HuH-7.5 (cell line): ENCODE data around the gene ZBED4.

Experiments used
- DNase-seq: peaks from one replicate; pipeline ENCODE4 v3.0.0; 2011; ENCODE audit warnings: low spot score

The ZBED4 gene

DNA sequence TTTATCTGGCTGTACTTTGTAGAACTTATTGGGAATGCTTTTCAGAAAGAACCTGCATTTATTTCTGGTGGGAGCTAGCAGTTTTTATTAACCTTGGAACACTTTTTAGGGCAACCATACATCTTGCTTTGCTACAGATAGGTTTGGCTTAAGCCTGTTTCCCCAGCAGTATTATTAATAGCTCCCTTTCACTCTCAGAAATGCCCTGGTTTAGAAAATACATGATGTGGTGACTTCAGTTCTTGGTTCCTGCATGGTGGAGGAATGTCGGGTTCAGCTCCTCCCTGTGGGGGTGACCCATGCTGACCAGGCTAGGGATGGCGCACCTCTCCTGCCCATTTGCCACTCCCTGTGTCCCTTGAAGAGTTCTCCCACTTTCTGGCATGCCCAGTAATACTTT lies 28.2 kb downstream of the ZBED4 start:
- no peak for DNase-seq

DNA sequence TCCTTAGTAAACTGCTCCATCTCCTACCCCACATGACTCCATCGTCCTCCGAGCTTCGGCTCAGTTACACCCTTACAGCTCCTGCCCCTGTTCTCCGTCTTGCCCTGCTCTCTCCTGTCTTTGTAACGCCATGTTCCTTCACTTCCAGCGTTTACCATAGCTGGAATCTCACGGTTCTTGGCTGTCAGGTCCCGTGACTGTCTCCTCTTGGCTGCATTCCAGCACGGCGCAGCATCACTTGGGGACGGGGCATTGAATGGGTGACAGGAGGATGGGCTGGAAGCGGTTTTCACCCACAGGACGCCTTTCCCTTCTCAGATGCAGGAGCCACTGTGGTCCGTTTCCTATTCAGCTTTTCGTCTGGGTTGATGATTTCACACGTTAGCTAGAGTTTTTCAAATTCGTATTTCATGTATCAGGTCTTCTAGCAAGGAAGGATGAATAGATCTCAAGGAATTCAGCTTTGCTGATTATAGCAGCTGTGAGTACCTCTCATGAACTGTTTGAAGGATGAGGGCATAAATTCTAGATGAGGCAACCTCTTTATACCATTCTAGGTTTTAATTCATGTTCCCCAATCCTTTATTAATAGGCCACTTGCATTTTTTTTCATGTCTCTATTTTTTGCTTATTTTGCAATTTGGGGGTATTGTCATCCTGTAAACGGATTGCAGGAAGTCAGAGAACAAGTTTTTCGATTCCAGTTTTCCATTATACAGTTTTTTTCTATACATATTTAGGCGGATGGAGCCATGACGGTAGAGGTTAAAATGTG lies 29.1 kb downstream of the ZBED4 start:
- DNase-seq = no peak

DNA sequence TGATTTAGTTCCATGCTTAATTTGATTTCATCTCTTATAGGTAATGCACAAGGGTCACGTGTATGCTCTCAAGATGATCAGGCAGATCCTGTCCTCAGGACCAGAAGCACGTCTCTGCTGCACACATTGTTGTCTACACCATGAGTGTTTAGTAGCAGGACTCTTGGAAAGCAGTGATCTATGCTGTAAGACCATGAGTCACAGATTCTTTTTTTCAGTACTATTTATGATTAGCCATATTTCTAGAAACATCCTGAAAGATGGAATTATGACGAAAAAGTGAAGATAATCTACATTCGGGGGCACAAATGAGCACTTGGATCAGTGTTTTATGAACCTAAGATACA lies 29.6 kb downstream of the ZBED4 start:
- DNase-seq = no peak

DNA sequence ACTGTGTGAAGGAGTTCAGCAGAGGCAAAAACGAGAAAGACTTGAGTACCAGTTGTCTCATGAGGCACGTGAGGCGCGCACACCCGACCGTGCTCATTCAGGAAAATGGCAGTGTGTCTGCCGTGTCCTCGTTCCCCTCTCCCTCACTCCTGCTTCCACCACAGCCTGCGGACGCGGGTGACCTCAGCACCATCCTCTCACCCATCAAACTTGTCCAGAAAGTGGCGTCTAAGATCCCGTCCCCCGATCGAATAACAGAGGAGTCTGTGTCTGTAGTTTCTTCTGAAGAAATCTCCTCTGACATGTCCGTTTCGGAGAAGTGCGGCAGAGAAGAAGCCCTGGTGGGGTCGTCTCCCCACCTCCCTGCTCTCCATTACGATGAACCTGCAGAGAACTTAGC lies 30.4 kb downstream of the ZBED4 start:
- DNase-seq = no peak

- no peak for DNase-seq
Measured at GRCh38 chr22:49884503-49885260, 31.0 kb downstream of the ZBED4 start.

GRCh38 chr22:49885281-49885680 lies 31.6 kb downstream of the ZBED4 start:
- DNase-seq = no peak

GRCh38 chr22:49885881-49886280 lies 32.2 kb downstream of the ZBED4 start:
- DNase-seq = no peak

- DNase-seq = no peak
Measured at GRCh38 chr22:49886346-49887063, 32.9 kb downstream of the ZBED4 start.

DNA sequence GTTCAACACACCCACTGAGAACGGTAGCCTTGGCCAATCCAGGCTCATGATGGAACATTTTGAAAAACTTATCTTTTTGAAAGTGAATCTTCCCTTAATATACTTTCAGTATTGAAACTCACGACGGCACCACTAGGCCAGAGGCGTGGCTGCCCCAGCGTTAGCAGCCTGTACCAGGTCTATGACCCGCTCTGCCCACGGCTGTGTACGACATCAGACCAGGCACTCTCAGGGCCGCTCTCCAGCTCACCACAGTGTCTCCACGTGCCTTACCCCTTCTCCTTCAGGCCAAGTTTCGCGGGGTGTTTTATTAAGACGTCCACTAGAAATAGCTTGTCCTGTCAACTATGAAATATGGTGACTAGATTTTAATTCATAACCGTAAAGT lies 33.4 kb downstream of the ZBED4 start:
- DNase-seq = no peak

DNA sequence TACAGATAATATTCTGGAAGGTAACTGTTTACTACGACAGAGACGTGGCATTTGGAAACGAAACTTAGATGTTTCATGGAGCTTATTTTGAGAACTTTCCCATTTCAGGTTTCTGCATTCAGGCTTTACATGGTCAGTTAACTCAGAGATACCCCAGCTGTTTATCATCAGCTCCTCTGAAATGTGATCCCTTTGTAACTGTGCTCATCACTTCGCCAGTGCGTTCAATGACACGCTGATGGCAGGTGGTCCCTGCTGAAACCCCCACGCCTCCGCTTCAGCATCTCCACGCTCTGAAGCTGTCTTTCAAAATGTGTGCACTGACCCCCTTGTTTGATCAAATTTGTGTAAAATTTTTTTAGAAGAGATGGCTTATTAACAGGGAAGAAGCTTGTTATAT lies 34.1 kb downstream of the ZBED4 start:
- no peak for DNase-seq

- no peak for DNase-seq
Measured at GRCh38 chr22:49889071-49889470, 35.4 kb downstream of the ZBED4 start.

- no peak for DNase-seq
Measured at GRCh38 chr22:49892226-49892899, 38.7 kb downstream of the ZBED4 start.

DNA sequence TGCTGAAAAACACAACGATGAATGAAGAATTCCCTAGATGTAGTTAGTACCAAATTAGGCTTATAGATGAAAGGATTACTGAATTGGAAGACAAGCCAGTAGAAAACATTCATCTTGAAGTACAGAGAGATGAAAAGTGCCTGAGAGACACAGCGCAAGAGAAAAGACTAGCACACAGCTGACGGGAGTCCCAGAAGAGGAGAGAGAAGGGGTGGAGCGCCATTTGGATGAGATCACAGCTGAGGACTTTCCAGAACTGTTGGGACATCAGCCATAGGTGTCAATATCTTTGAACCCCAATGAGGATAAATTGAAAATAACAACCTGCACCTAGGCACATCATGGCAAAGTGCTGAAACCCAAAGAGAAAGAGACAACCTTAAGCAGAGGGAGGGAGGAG lies 39.4 kb downstream of the ZBED4 start:
- DNase-seq = no peak

- DNase-seq = no peak
Measured at GRCh38 chr22:49894322-49895054, 40.8 kb downstream of the ZBED4 start.

DNA sequence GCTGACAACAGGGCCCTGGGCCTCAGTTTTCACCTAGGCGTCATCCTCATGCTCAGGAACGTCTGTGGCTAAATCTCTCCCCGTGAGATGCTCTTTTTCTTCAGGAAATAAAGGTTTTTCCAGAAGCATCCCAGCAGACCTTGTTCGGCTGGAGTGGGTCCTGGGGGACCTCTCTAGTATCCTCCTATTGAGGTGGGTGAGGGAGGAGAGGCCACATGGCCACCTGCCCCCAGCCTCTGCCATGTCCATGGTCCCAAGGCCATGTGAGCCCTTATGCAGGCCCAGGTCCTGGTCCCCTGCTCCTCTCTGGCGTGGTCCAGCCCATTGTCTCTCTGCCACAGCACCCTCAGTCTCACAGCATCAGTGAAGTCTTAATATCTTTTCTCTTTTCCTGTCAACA lies 42.6 kb downstream of the ZBED4 start:
- no peak for DNase-seq

DNA sequence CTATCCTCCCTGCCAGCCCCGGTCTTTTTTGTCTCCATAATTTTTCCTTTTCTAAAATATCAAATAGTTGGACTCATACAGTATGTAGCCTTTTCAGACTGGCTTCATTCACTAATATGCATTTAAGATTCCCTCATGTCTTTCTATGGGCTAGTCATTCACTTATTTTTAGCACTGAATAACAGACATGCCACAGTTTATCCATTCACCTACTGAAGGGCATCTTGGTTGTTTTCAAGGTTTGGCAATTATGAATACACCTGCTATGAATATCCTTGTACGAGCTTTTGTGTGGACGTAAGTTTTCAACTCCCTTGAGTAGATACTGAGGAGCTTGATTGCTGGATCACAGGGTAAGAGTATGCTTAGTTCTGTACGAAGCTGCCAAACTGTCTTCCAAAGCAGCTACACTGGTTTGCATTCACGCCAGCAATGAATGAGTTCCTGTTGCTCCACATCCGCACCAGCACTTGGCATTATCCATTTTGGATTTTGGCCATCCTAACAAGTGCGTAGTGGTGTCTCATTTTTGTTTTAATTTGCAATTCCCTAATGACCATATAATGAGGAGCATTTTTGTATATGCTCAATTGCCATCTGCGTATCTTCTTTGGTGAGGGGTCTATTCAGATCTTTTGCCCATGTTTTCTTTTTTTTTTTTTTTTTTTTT lies 43.5 kb downstream of the ZBED4 start:
- no peak for DNase-seq

GRCh38 chr22:49899530-49899929 lies 45.9 kb downstream of the ZBED4 start:
- DNase-seq = no peak

- DNase-seq = no peak
Measured at GRCh38 chr22:49900441-49901230, 47.0 kb downstream of the ZBED4 start.

DNA sequence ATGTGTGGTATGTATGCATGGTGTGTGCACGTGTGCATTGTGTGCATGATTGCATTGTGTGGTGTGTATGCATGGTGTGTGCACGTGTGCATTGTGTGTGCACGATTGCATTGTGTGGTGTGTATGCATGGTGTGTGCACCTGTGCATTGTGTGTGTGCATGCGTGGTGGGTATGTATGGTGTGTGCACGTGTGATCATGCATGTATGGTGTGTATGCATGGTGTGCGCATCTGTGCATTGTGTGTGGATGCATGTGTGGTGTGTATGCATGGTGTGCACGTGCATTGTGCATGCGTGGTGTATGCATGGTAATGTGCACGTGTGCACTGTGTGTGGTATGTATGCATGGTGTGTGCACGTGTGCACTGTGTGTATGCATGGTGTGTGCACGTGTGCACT lies 47.8 kb downstream of the ZBED4 start:
- DNase-seq = no peak

DNA sequence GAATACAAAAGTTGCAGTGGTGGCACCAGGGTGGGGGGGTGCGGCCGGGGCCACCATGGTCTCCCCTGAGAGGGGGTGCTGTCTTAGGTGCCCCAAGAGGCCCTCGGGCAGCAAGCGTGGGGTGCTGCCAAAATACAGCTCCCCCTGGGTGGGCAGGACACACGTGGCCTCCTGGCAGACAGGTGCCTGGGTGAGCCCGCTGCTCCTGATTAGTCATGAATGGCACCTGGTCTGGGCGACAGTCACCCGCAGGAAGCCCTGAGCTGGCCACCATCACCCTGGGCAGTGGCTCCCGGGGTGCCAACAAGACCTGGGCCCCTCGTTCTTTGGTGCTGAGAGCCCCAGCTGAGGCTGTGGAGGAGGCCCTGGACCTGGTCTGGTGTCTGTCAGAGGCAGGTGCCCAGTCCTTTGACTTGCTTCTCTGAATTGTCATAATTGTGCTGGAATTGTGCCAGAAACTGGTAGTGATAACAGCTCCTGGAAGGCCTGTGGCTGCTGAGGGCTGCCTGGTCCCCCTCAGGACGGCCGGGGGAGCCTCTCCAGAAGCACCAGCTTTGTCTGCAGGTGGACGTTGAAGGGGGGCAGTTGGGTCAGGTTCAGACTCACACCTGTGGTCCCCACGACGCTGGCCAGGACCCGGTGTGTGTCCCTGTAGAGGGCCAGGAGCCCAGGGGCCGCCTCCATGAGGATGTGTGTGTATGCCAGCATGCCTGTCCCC lies 49.8 kb downstream of the ZBED4 start:
- no peak for DNase-seq
